ENCODE measurements around the gene DNASE1L2.

DNASE1L2 gene

GRCh38 chr16:2204416-2205103 lies 31.7 kb upstream of the DNASE1L2 start:
- no peak for DNase-seq (ENCODE audit: low spot score)

- peak; percentile 100 for DNase-seq (ENCODE audit: low spot score)
These were observed 30.9 kb upstream of the DNASE1L2 start, which contains the start of gene MLST8 for GRCh38 chr16:2205104-2205966. TSS of gene MLST8 (plus strand) at chr16:2205454. CDS start at chr16:2206086, 632 bp downstream.

GRCh38 chr16:2205967-2206313 lies 30.3 kb upstream of the DNASE1L2 start:
- DNase-seq (ENCODE audit: low spot score) = no peak

GRCh38 chr16:2206420-2206779 lies 29.8 kb upstream of the DNASE1L2 start:
- DNase-seq (ENCODE audit: low spot score) = no peak

GRCh38 chr16:2206780-2207433 lies 29.3 kb upstream of the DNASE1L2 start:
- DNase-seq (ENCODE audit: low spot score) = no peak

- DNase-seq (ENCODE audit: low spot score) = no peak
These were observed 28.4 kb upstream of the DNASE1L2 start for GRCh38 chr16:2207872-2208271.

GRCh38 chr16:2208308-2208707 lies 27.9 kb upstream of the DNASE1L2 start:
- no peak for DNase-seq (ENCODE audit: low spot score)

GRCh38 chr16:2208772-2209171 lies 27.5 kb upstream of the DNASE1L2 start:
- DNase-seq (ENCODE audit: low spot score) = no peak

- DNase-seq (ENCODE audit: low spot score) = no peak
These were observed 26.8 kb upstream of the DNASE1L2 start for GRCh38 chr16:2209258-2210008.

- DNase-seq (ENCODE audit: low spot score) = no peak
These were observed 26.3 kb upstream of the DNASE1L2 start for GRCh38 chr16:2210009-2210332.

GRCh38 chr16:2210386-2211365 lies 25.6 kb upstream of the DNASE1L2 start, which contains the start of gene BRICD5:
TSS of gene BRICD5 (minus strand) at chr16:2210863. CDS start at chr16:2210833, 30 bp downstream.
- DNase-seq (ENCODE audit: low spot score) = no peak

- no peak for DNase-seq (ENCODE audit: low spot score)
These were observed 24.3 kb upstream of the DNASE1L2 start for GRCh38 chr16:2211923-2212347.

GRCh38 chr16:2212362-2213324 lies 23.6 kb upstream of the DNASE1L2 start:
- DNase-seq (ENCODE audit: low spot score) = no peak

- DNase-seq (ENCODE audit: low spot score) = no peak
These were observed 22.2 kb upstream of the DNASE1L2 start for GRCh38 chr16:2213817-2214718.

- no peak for DNase-seq (ENCODE audit: low spot score)
These were observed 21.6 kb upstream of the DNASE1L2 start, which contains the start of gene PGP for GRCh38 chr16:2214719-2214968. TSS of gene PGP (minus strand) at chr16:2214840. CDS start at chr16:2214777, 63 bp downstream.

- no peak for DNase-seq (ENCODE audit: low spot score)
These were observed 19.9 kb upstream of the DNASE1L2 start for GRCh38 chr16:2216330-2216729.

GRCh38 chr16:2223221-2223941 lies 12.9 kb upstream of the DNASE1L2 start, which contains the start of gene E4F1:
TSS of gene E4F1 (plus strand) at chr16:2223591. CDS start at chr16:2223614, 23 bp downstream.
- DNase-seq (ENCODE audit: low spot score) = peak; percentile 99

- peak; percentile 78 for DNase-seq (ENCODE audit: low spot score)
These were observed 12.2 kb upstream of the DNASE1L2 start for GRCh38 chr16:2223942-2224486.
